Muscle of back (tissue), 13 donors: ENCODE data around the gene TMEM223. TPM values are rescaled to one million over a fixed set of nuclear protein-coding genes. Genes with fewer than 3 reads are reported as not detected.
"Not testable (repeated sequence)": the region's sequence is repeated elsewhere in the genome, so short reads cannot be mapped to it uniquely, and the experiment has no call there.

ENCODE experiments used
- DNase-seq, 3 donors: peaks; one replicate each; pipeline versions ENCODE4 v3.0.0 to v3.0.0-alpha.2; 2013
- long read RNA-seq, 9 donors: transcript quantifications; one replicate each; lab custom pipeline, GENCODE V29; 2026
- polyA plus RNA-seq, 10 donors: library from polyadenylated mRNA; unstranded; fragments of 120-200 nt; gene quantifications; one replicate each; pipeline ENCODE4 v1.2.1, GENCODE V29; 2013; ENCODE audit not compliant: insufficient read length in 10 of 10

TMEM223 gene
- 10 to 100 TPM; 10.6 to 17.0 (median 15.2) TPM for polyA plus RNA-seq
- long read RNA-seq, donor 1, transcript TMEM223-201 (2 exons, 1,288 nt): major isoform, 10 of 11 reads
- long read RNA-seq, donor 1, partial matches to known transcripts: 0 of 11 reads
- long read RNA-seq, donor 1, other reads (novel, unspliced or antisense): 0 of 11 reads
- long read RNA-seq, donor 2, transcript TMEM223-201 (2 exons, 1,288 nt): major isoform, 12 of 12 reads
- long read RNA-seq, donor 2, partial matches to known transcripts: 0 of 12 reads
- long read RNA-seq, donor 2, other reads (novel, unspliced or antisense): 0 of 12 reads
- long read RNA-seq, donor 3: 0 reads
- long read RNA-seq, donor 4, transcript TMEM223-201 (2 exons, 1,288 nt): major isoform, 9 of 9 reads
- long read RNA-seq, donor 4, partial matches to known transcripts: 0 of 9 reads
- long read RNA-seq, donor 4, other reads (novel, unspliced or antisense): 0 of 9 reads
- long read RNA-seq, donor 5, transcript TMEM223-201 (2 exons, 1,288 nt): major isoform, 32 of 73 reads
- long read RNA-seq, donor 5, partial matches to known transcripts: 5 of 73 reads
- long read RNA-seq, donor 5, other reads (novel, unspliced or antisense): 33 of 73 reads
- long read RNA-seq, donor 6, transcript TMEM223-201 (2 exons, 1,288 nt): major isoform, 20 of 21 reads
- long read RNA-seq, donor 6, partial matches to known transcripts: 0 of 21 reads
- long read RNA-seq, donor 6, other reads (novel, unspliced or antisense): 0 of 21 reads
- long read RNA-seq, donor 7, transcript TMEM223-201 (2 exons, 1,288 nt): major isoform, 7 of 8 reads
- long read RNA-seq, donor 7, partial matches to known transcripts: 0 of 8 reads
- long read RNA-seq, donor 7, other reads (novel, unspliced or antisense): 0 of 8 reads
- long read RNA-seq, donor 8, transcript TMEM223-201 (2 exons, 1,288 nt): major isoform, 8 of 54 reads
- long read RNA-seq, donor 8, partial matches to known transcripts: 27 of 54 reads
- long read RNA-seq, donor 8, other reads (novel, unspliced or antisense): 18 of 54 reads
- long read RNA-seq, donor 9: 0 reads

- peak; percentile 78 to 96 (median 89) for DNase-seq
Observed at GRCh38 chr11:62791501-62792201, at the start of gene TMEM223. Gene TMEM223 (minus strand): TSS chr11:62792006. CDS start chr11:62791994, 12 bp downstream.

- DNase-seq: peak in 2 of 3 donors; percentile 77 to 88
Observed at GRCh38 chr11:62840721-62841360, 49.0 kb upstream of the TMEM223 start.

GRCh38 chr11:62839050-62839945, 47.5 kb upstream of the TMEM223 start, which contains the start of gene WDR74:
Gene WDR74 (minus strand): TSS chr11:62839590. CDS start chr11:62839570, 20 bp downstream.
- DNase-seq: peak; percentile 94 to 98 (median 96)

GRCh38 chr11:62835336-62835735, 43.5 kb upstream of the TMEM223 start:
- DNase-seq: no peak

GRCh38 chr11:62832336-62833234, 40.8 kb upstream of the TMEM223 start, which contains the start of gene TEX54:
Gene TEX54 (minus strand): TSS chr11:62832841.
- DNase-seq: no peak

GRCh38 chr11:62831520-62832335, 39.9 kb upstream of the TMEM223 start, which contains the start of gene STX5:
Gene STX5 (minus strand): TSS chr11:62832051. CDS start chr11:62831243, 808 bp downstream.
- peak; percentile 99 to 100 (median 99) for DNase-seq

GRCh38 chr11:62830904-62831519, 39.2 kb upstream of the TMEM223 start:
- peak in 1 of 3 donors; percentile 47 for DNase-seq

- not testable (repeated sequence) for DNase-seq
Observed at GRCh38 chr11:62828130-62828529, 36.3 kb upstream of the TMEM223 start.

- no peak for DNase-seq
Observed at GRCh38 chr11:62823677-62824076, 31.9 kb upstream of the TMEM223 start.

GRCh38 chr11:62817129-62817528, 25.3 kb upstream of the TMEM223 start:
- DNase-seq: no peak

- DNase-seq: no peak
Observed at GRCh38 chr11:62816557-62816956, 24.8 kb upstream of the TMEM223 start.

- no peak for DNase-seq
Observed at GRCh38 chr11:62811659-62812058, 19.9 kb upstream of the TMEM223 start.

GRCh38 chr11:62810748-62811147, 18.9 kb upstream of the TMEM223 start:
- no peak for DNase-seq

GRCh38 chr11:62806611-62807121, 14.9 kb upstream of the TMEM223 start:
- DNase-seq: peak in 1 of 3 donors; percentile 32

GRCh38 chr11:62805961-62806441, 14.2 kb upstream of the TMEM223 start:
- no peak for DNase-seq

GRCh38 chr11:62805076-62805892, 13.5 kb upstream of the TMEM223 start, which contains the start of gene NXF1:
Gene NXF1 (minus strand): TSS chr11:62805440. CDS start chr11:62805356, 84 bp downstream.
- DNase-seq: peak; percentile 94 to 98 (median 98)
